ENCODE results near the gene CAV1.

CAV1 gene

GRCh38 chr7:116494472-116494871 is 30.4 kb upstream of the CAV1 start:
- Histone ChIP-seq H3K27ac (ENCODE audit: low read length) (no peak overlapping the region), H3K4me3 (ENCODE audit: low read length in 2 of 2) (no peak overlapping the region), H3K9me3 (ENCODE audit: control insufficient read depth in 2 of 2, low read length in 2 of 2) (no peaks in the 10 kb centered on the region), H3K4me1 (ENCODE audit: control insufficient read depth, insufficient read depth, low read length) (peaks cover 6% of the 10 kb centered on the region), H3K9ac (ENCODE audit: low read length in 2 of 2) (no peak overlapping the region), H3K27me3 (ENCODE audit: control insufficient read depth in 1 of 2, insufficient read depth in 2 of 2, low read length in 2 of 2) (no peaks in the 10 kb centered on the region), H3K36me3 (ENCODE audit: control insufficient read depth in 2 of 2, insufficient read depth in 2 of 2, low read length in 2 of 2) (no peaks in the 10 kb centered on the region)

- Histone ChIP-seq H3K4me1 (ENCODE audit: control insufficient read depth, insufficient read depth, low read length) (peaks cover 11% of the 10 kb centered on the region), H3K4me3 (ENCODE audit: low read length in 2 of 2) (no peak overlapping the region), H3K36me3 (ENCODE audit: control insufficient read depth in 2 of 2, insufficient read depth in 2 of 2, low read length in 2 of 2) (no peaks in the 10 kb centered on the region), H3K27me3 (ENCODE audit: control insufficient read depth in 1 of 2, insufficient read depth in 2 of 2, low read length in 2 of 2) (no peaks in the 10 kb centered on the region), H3K27ac (ENCODE audit: low read length) (peak overlapping the region; percentile 32), H3K9ac (ENCODE audit: low read length in 2 of 2) (no peak overlapping the region), H3K9me3 (ENCODE audit: control insufficient read depth in 2 of 2, low read length in 2 of 2) (no peaks in the 10 kb centered on the region)
Measured at GRCh38 chr7:116495736-116496135, 29.1 kb upstream of the CAV1 start.

- H3K36me3 ChIP-seq (ENCODE audit: control insufficient read depth in 2 of 2, insufficient read depth in 2 of 2, low read length in 2 of 2) = no peaks in the 10 kb centered on the region
- H3K9me3 ChIP-seq (ENCODE audit: control insufficient read depth in 2 of 2, low read length in 2 of 2) = no peaks in the 10 kb centered on the region
- H3K4me3 ChIP-seq (ENCODE audit: low read length in 2 of 2) = no peak overlapping the region
- H3K27me3 ChIP-seq (ENCODE audit: control insufficient read depth in 1 of 2, insufficient read depth in 2 of 2, low read length in 2 of 2) = no peaks in the 10 kb centered on the region
- peaks cover 12% of the 10 kb centered on the region for H3K4me1 ChIP-seq (ENCODE audit: control insufficient read depth, insufficient read depth, low read length)
- H3K27ac ChIP-seq (ENCODE audit: low read length) = no peak overlapping the region
- no peak overlapping the region for H3K9ac ChIP-seq (ENCODE audit: low read length in 2 of 2)
Measured at GRCh38 chr7:116496653-116497052, 28.2 kb upstream of the CAV1 start.

- peak overlapping the region; percentile 18 for H3K27ac ChIP-seq (ENCODE audit: low read length)
- no peaks in the 10 kb centered on the region for H3K27me3 ChIP-seq (ENCODE audit: control insufficient read depth in 1 of 2, insufficient read depth in 2 of 2, low read length in 2 of 2)
- H3K9me3 ChIP-seq (ENCODE audit: control insufficient read depth in 2 of 2, low read length in 2 of 2) = no peaks in the 10 kb centered on the region
- H3K4me3 ChIP-seq (ENCODE audit: low read length in 2 of 2) = no peak overlapping the region
- no peak overlapping the region for H3K9ac ChIP-seq (ENCODE audit: low read length in 2 of 2)
- H3K4me1 ChIP-seq (ENCODE audit: control insufficient read depth, insufficient read depth, low read length) = peaks cover 12% of the 10 kb centered on the region
- H3K36me3 ChIP-seq (ENCODE audit: control insufficient read depth in 2 of 2, insufficient read depth in 2 of 2, low read length in 2 of 2) = no peaks in the 10 kb centered on the region
Measured at GRCh38 chr7:116497708-116498107, 27.1 kb upstream of the CAV1 start.

- H3K9ac ChIP-seq (ENCODE audit: low read length in 2 of 2) = peak within 1 kb of the TSS; percentile 98 to 99
- no peaks in the 10 kb centered on the region for H3K9me3 ChIP-seq (ENCODE audit: control insufficient read depth in 2 of 2, low read length in 2 of 2)
- H3K4me3 ChIP-seq (ENCODE audit: low read length in 2 of 2) = peak within 1 kb of the TSS; percentile 94 to 97
- peaks cover 12% of the 10 kb centered on the region for H3K4me1 ChIP-seq (ENCODE audit: control insufficient read depth, insufficient read depth, low read length)
- no peaks in the 10 kb centered on the region for H3K36me3 ChIP-seq (ENCODE audit: control insufficient read depth in 2 of 2, insufficient read depth in 2 of 2, low read length in 2 of 2)
- H3K27me3 ChIP-seq (ENCODE audit: control insufficient read depth in 1 of 2, insufficient read depth in 2 of 2, low read length in 2 of 2) = no peaks in the 10 kb centered on the region
- peak within 1 kb of the TSS; percentile 99 for H3K27ac ChIP-seq (ENCODE audit: low read length)
Measured at GRCh38 chr7:116499168-116500077, 25.4 kb upstream of the CAV1 start, which contains the start of gene CAV2. TSS of gene CAV2 (plus strand) at chr7:116499738. CDS start at chr7:116499782, 44 bp downstream.

GRCh38 chr7:116500078-116500853 is 24.6 kb upstream of the CAV1 start:
- H3K4me1 ChIP-seq (ENCODE audit: control insufficient read depth, insufficient read depth, low read length) = peaks cover 12% of the 10 kb centered on the region
- H3K4me3 ChIP-seq (ENCODE audit: low read length in 2 of 2) = peak overlapping the region; percentile 94 to 97
- H3K9me3 ChIP-seq (ENCODE audit: control insufficient read depth in 2 of 2, low read length in 2 of 2) = no peaks in the 10 kb centered on the region
- H3K27ac ChIP-seq (ENCODE audit: low read length) = peak overlapping the region; percentile 99
- peaks cover 0 to 1% of the 10 kb centered on the region in 2 donors for H3K36me3 ChIP-seq (ENCODE audit: control insufficient read depth in 2 of 2, insufficient read depth in 2 of 2, low read length in 2 of 2)
- H3K9ac ChIP-seq (ENCODE audit: low read length in 2 of 2) = peak overlapping the region; percentile 98 to 99
- no peaks in the 10 kb centered on the region for H3K27me3 ChIP-seq (ENCODE audit: control insufficient read depth in 1 of 2, insufficient read depth in 2 of 2, low read length in 2 of 2)

GRCh38 chr7:116501425-116502167 is 23.2 kb upstream of the CAV1 start:
- Histone ChIP-seq H3K27ac (ENCODE audit: low read length) (peak overlapping the region; percentile 99), H3K36me3 (ENCODE audit: control insufficient read depth in 2 of 2, insufficient read depth in 2 of 2, low read length in 2 of 2) (peaks cover 0 to 4% of the 10 kb centered on the region in 2 donors), H3K4me1 (ENCODE audit: control insufficient read depth, insufficient read depth, low read length) (peaks cover 13% of the 10 kb centered on the region), H3K9me3 (ENCODE audit: control insufficient read depth in 2 of 2, low read length in 2 of 2) (no peaks in the 10 kb centered on the region), H3K4me3 (ENCODE audit: low read length in 2 of 2) (peak overlapping the region; percentile 94 to 97), H3K27me3 (ENCODE audit: control insufficient read depth in 1 of 2, insufficient read depth in 2 of 2, low read length in 2 of 2) (no peaks in the 10 kb centered on the region), H3K9ac (ENCODE audit: low read length in 2 of 2) (peak overlapping the region; percentile 98 to 99)

DNA sequence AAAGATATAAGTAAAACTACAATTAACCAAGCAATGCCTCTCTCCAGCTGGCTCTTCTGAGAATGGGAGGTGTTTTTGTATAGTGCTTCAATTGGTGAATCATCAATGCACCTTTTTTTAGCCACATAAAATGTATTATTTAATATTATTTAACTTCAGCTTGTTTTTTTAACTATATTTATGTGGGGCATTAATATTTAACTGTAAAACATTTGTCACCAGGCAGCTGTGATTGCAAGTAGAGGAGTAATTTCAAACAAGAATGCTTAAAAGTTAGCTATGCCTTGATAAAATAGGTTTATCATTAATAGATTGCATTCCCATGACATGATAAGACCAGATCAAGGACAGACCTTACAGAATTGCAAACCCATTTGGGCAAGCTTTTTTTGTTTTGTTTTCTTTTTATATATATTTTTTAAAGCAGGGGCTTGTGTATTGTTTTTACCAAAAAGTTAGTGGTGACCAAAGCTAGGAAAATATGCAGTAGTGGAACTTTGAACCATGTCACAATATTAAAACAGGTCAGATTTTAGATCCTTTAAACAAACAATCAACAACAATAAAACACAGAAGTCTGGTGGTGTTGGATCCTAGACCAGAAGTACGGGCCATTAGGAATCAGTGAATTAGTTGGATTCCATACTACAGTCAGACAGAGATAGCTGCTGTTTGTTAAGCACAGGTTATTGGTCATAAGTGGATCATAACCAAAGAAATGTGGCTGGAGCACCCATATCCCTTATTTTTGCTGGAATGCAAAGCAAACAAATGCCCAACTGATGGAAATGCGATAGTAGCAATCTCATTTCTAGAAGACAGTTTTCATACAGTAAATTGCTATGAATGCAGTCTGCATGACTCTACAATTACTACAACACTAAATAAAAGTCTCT is 22.4 kb upstream of the CAV1 start:
- Histone ChIP-seq H3K4me1 (ENCODE audit: control insufficient read depth, insufficient read depth, low read length) (peaks cover 13% of the 10 kb centered on the region), H3K27ac (ENCODE audit: low read length) (no peak overlapping the region), H3K9me3 (ENCODE audit: control insufficient read depth in 2 of 2, low read length in 2 of 2) (no peaks in the 10 kb centered on the region), H3K4me3 (ENCODE audit: low read length in 2 of 2) (peak overlapping the region; percentile 94 to 97), H3K9ac (ENCODE audit: low read length in 2 of 2) (peak overlapping the region in 1 of 2 donors; percentile 99), H3K36me3 (ENCODE audit: control insufficient read depth in 2 of 2, insufficient read depth in 2 of 2, low read length in 2 of 2) (peaks cover 0 to 4% of the 10 kb centered on the region in 2 donors), H3K27me3 (ENCODE audit: control insufficient read depth in 1 of 2, insufficient read depth in 2 of 2, low read length in 2 of 2) (no peaks in the 10 kb centered on the region)

DNA sequence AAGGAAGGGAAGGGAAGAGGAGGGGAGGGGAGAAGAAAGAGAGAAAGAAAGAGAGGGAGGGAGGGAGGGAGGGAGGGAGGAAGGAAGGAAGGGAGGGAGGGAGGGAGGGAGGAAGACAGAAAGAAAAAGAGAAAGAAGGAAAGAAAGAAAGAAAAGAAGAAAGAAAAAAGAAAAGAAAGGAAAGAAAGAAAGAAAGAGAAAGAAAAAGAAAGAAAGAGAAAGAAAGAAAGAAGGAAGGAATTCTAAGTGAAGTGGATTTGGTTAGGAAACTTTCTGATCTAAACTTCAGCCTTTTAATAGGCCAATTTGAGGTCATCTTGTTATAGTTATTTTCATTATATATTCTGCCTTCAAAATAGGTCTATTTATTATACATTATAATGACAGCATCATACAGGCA is 21.0 kb upstream of the CAV1 start:
- Histone ChIP-seq H3K9ac (ENCODE audit: low read length in 2 of 2) (no peak overlapping the region), H3K4me1 (ENCODE audit: control insufficient read depth, insufficient read depth, low read length) (peaks cover 12% of the 10 kb centered on the region), H3K4me3 (ENCODE audit: low read length in 2 of 2) (peak overlapping the region in 1 of 2 donors; percentile 9), H3K9me3 (ENCODE audit: control insufficient read depth in 2 of 2, low read length in 2 of 2) (no peaks in the 10 kb centered on the region), H3K27ac (ENCODE audit: low read length) (no peak overlapping the region), H3K27me3 (ENCODE audit: control insufficient read depth in 1 of 2, insufficient read depth in 2 of 2, low read length in 2 of 2) (no peaks in the 10 kb centered on the region), H3K36me3 (ENCODE audit: control insufficient read depth in 2 of 2, insufficient read depth in 2 of 2, low read length in 2 of 2) (peaks cover 0 to 4% of the 10 kb centered on the region in 2 donors)

Measured in stomach smooth muscle (tissue), 2 donors.